CD4-positive, CD25-positive, alpha-beta regulatory T cell (primary cell): ENCODE results near the gene EPS15. TPM values are rescaled to one million over a fixed set of nuclear protein-coding genes. Genes with fewer than 3 reads are reported as not detected.

Experiments
- ATAC-seq, 2 donors: fragments of 150-1000 bp; cut with Tn5 transposase; one replicate each; pipeline ENCODE4 v1.10.0; 2021; ENCODE audit warnings: low read depth in 2 of 2, moderate number of reproducible peaks in 2 of 2, moderate library complexity in 1 of 2
- DNase-seq, 3 donors: peaks; one replicate each; pipeline versions ENCODE4 v3.0.0 to v3.0.0-alpha.2; 2012 to 2022; ENCODE audit warnings: mixed read lengths in 1 of 3
- H3K27ac ChIP-seq: one replicate; pipeline ENCODE4 v1.7.0; 2013; ENCODE audit warnings: mild to moderate bottlenecking, low read length; ENCODE audit not compliant: insufficient read depth, poor library complexity, severe bottlenecking
- H3K27me3 ChIP-seq: one replicate; pipeline ENCODE4 v1.7.0; 2013; ENCODE audit warnings: low read length; ENCODE audit not compliant: control insufficient read depth, insufficient read depth
- H3K36me3 ChIP-seq: one replicate; pipeline ENCODE4 v1.7.0; 2013; ENCODE audit warnings: mild to moderate bottlenecking, low read length, moderate library complexity; ENCODE audit not compliant: control insufficient read depth, insufficient read depth
- H3K4me1 ChIP-seq: 2 replicates; pipeline ENCODE4 v1.7.0; 2013; ENCODE audit warnings: mild to moderate bottlenecking, low read length; ENCODE audit not compliant: insufficient read depth, control insufficient read depth, poor library complexity, severe bottlenecking
- H3K4me3 ChIP-seq: one replicate; pipeline ENCODE4 v1.7.0; 2013; ENCODE audit warnings: low read depth, mild to moderate bottlenecking, low read length, moderate library complexity
- H3K9me3 ChIP-seq, 2 experiments: 1 replicate in 1 of 2; 2 replicates in 1 of 2; pipeline ENCODE4 v1.7.0; 2013; ENCODE audit warnings: low read length in 2 of 2, mild to moderate bottlenecking in 1 of 2, moderate library complexity in 1 of 2; ENCODE audit not compliant: control insufficient read depth in 2 of 2
- H3K27ac Mint-ChIP-seq, 3 donors: one replicate each; pipeline ENCODE4 v1.8.0; 2020 to 2022; ENCODE audit warnings: mild to moderate bottlenecking in 3 of 3, mixed read lengths in 3 of 3, moderate library complexity in 2 of 3
- H3K27me3 Mint-ChIP-seq: one replicate; pipeline ENCODE4 v1.8.0; 2022; ENCODE audit warnings: mild to moderate bottlenecking, mixed read lengths
- H3K36me3 Mint-ChIP-seq: one replicate; pipeline ENCODE4 v1.8.0; 2020; ENCODE audit warnings: mixed read lengths
- H3K4me1 Mint-ChIP-seq, 4 donors: one replicate each; pipeline ENCODE4 v1.8.0; 2020 to 2022; ENCODE audit warnings: mixed read lengths in 4 of 4, mild to moderate bottlenecking in 1 of 4
- H3K4me3 Mint-ChIP-seq, 4 donors: one replicate each; pipeline ENCODE4 v1.8.0; 2020 to 2022; ENCODE audit warnings: mild to moderate bottlenecking in 4 of 4, mixed read lengths in 4 of 4, moderate library complexity in 3 of 4
- H3K9me3 Mint-ChIP-seq, 7 donors: one replicate each; pipeline ENCODE4 v1.8.0; 2020 to 2022; ENCODE audit warnings: mixed read lengths in 7 of 7, mild to moderate bottlenecking in 3 of 7, moderate library complexity in 2 of 7
- polyA plus RNA-seq, 4 donors: library from polyadenylated mRNA; unstranded; fragments of 300-500 nt; fragmentation: Illumina TruSeq; gene quantifications; one replicate each; pipeline ENCODE4 v1.2.3, GENCODE V29; 2021
- total RNA-seq: library from RNA; stranded (reverse); gene quantifications from one replicate; pipeline ENCODE4 v1.2.3, GENCODE V29; 2022

Gene EPS15
- total and polyA plus RNA-seq, 5 donors from 2014 or later = 58.5 to 135 (median 83.5) TPM

DNA sequence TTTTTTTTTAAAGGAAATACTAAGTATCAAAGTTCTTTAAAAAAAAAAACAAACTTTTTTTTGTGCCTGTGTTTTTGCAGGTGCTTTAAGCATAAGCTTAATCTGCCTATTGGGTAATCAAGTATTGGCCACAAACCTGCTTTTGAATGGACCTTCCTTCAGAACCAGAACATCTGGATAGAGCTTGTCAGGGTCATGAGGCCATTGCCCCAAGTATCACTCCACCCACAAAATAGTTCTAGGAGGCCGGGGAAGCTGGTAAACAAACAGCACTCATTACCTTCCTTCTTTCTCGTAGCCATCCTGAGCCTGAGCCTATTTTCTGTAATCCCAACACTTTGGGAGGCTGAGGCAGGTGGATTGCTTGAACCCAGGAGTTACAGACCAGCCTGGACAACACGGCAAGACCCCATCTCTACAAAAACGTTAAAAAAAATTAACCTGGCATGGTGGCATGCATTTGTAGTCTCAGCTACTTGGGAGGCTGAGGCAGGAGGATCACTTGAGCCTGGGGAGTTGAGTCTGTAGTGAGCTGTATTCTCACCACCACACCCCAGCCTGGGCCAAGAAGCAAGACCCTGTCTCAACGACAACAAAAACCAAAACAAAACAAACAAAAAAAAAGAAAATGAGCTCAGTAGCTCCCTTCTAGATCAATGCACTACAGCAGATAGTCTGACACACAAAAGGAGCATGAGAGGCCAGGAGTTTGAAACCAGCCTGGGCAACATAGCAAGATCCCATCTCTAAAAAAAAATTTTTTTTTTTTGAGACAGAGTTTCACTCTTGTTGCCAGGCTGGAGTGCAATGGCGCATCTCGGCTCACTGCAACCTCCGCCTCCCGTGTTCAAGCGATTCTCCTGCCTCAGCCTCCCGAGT is 34.1 kb upstream of the EPS15 start:
- Histone ChIP-seq H3K27me3 (no peaks in the 10 kb centered on the region), H3K4me1 (peaks cover 7% of the 10 kb centered on the region), H3K4me3 (no peak overlapping the region), H3K36me3 (no peaks in the 10 kb centered on the region), H3K9me3 (no peaks in the 10 kb centered on the region), H3K27ac (no peak overlapping the region)
- Mint-ChIP-seq H3K27ac (no peak overlapping the region), H3K36me3 (no peaks in the 10 kb centered on the region), H3K4me1 (peaks cover 5 to 26% (median 10%) of the 10 kb centered on the region in 4 donors), H3K27me3 (no peaks in the 10 kb centered on the region), H3K4me3 (no peak overlapping the region), H3K9me3 (no peaks in the 10 kb centered on the region)
- ATAC-seq (no peak), DNase-seq (no peak)

DNA sequence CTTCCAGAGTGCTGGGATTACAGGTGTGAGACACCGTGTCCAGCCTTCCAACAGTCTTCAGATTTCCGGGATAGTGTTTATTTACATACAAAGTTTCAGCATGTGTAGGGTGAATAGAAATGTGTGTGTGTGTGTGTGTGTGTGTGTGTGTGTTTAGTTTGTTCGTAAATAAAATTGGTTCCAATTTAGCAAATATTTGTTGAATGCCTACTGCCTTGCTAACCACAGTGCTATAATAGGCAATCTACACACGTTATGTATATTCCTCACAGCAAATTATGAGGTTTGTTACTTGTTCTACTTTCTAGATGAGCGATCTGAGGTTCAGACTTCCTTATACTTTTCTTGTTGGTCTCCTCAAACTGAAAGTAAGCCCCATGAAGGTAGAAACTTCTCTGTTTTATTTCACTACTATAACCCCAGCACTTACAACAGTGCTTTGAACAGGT is 32.8 kb upstream of the EPS15 start:
- Histone ChIP-seq H3K27ac (no peak overlapping the region), H3K27me3 (no peaks in the 10 kb centered on the region), H3K9me3 (no peaks in the 10 kb centered on the region), H3K36me3 (no peaks in the 10 kb centered on the region), H3K4me3 (no peak overlapping the region), H3K4me1 (peaks cover 7% of the 10 kb centered on the region)
- ATAC-seq (no peak), DNase-seq (no peak)
- Mint-ChIP-seq H3K27ac (no peak overlapping the region), H3K36me3 (no peaks in the 10 kb centered on the region), H3K4me3 (no peak overlapping the region), H3K4me1 (peaks cover 5 to 20% (median 10%) of the 10 kb centered on the region in 4 donors), H3K27me3 (no peaks in the 10 kb centered on the region), H3K9me3 (no peaks in the 10 kb centered on the region)

DNA sequence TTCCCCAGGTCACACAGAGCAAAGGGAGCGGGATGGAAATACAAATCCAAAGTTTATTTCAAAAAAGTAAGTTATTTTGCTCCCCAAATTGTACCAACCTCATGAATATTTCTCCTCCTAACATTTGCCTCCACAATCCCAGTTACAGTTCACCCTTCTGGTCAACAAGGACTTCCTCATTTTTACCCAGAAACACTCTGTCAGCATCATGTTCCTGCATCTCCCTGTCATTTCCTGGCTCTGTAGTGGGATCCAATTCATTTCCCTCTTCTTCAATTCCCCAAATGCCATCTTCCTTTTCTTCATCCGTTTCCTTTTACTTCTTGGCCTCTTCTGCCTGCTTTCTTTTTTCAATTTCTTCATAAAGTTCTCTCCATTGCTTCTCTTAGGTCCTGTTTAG is 32.0 kb upstream of the EPS15 start:
- peaks cover 7% of the 10 kb centered on the region for H3K4me1 ChIP-seq
- DNase-seq = no peak
- no peaks in the 10 kb centered on the region for H3K36me3 ChIP-seq
- no peaks in the 10 kb centered on the region for H3K27me3 ChIP-seq
- Mint-ChIP-seq H3K27me3 (no peaks in the 10 kb centered on the region), H3K36me3 (no peaks in the 10 kb centered on the region), H3K4me1 (peaks cover 5 to 20% (median 10%) of the 10 kb centered on the region in 4 donors), H3K27ac (no peak overlapping the region), H3K9me3 (no peaks in the 10 kb centered on the region), H3K4me3 (no peak overlapping the region)
- no peaks in the 10 kb centered on the region for H3K9me3 ChIP-seq
- ATAC-seq = no peak
- no peak overlapping the region for H3K4me3 ChIP-seq
- H3K27ac ChIP-seq = no peak overlapping the region

DNA sequence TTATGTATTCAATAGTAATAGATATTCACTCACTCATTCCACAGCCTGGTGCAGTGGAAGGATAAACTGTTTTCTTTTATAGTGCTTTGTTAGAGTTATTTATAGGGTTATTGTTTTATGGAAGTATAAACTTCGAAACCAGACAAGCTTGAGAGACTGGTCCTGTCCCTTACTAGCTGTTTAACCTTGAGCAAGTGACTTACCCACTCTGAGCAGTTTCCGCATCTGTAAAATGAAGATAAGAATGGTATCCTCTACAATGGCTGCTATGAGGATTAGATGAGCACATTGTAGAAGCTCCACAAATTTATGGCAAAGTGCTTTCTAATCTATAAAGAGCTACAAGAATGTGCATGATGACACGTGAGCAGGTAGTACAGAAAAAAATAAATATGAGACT is 30.8 kb upstream of the EPS15 start:
- no peak for ATAC-seq
- Mint-ChIP-seq H3K9me3 (no peaks in the 10 kb centered on the region), H3K4me3 (no peak overlapping the region), H3K27me3 (no peaks in the 10 kb centered on the region), H3K36me3 (no peaks in the 10 kb centered on the region), H3K4me1 (peaks cover 5 to 20% (median 10%) of the 10 kb centered on the region in 4 donors), H3K27ac (no peak overlapping the region)
- DNase-seq = no peak
- Histone ChIP-seq H3K9me3 (no peaks in the 10 kb centered on the region), H3K4me1 (peaks cover 7% of the 10 kb centered on the region), H3K36me3 (no peaks in the 10 kb centered on the region), H3K27me3 (no peaks in the 10 kb centered on the region), H3K4me3 (no peak overlapping the region), H3K27ac (no peak overlapping the region)

DNA sequence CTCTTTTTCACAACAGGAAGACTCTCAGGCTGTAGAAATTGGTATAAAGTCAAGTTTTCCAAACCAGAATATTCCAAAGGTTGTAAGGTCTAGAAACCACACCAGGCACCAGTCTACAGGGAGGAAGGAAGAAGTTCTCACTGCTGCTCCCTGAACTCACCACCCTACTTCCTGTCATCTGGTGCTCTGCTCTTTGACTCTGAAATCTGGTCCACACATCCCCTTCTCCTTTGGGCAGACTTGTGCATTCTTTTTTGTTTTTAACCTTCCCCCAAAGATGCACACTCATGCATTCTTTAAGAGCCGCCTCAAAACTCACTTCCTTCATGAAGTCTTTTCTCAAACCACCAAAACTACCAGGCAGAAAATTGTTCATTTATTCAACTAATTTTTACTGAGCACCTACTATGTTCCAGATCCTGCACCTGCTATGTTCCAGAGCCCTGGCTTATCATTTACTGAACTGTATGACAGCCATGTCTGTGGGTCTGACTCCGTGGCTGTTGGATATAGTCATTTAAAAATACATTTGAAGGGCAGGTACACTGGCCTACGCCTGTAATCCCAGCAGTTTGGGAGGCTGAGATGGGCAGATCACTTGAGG is 30.1 kb upstream of the EPS15 start:
- Mint-ChIP-seq H3K27me3 (no peaks in the 10 kb centered on the region), H3K36me3 (no peaks in the 10 kb centered on the region), H3K4me3 (no peak overlapping the region), H3K27ac (peak overlapping the region in 1 of 3 donors; percentile 29), H3K4me1 (peaks cover 5 to 20% (median 10%) of the 10 kb centered on the region in 4 donors), H3K9me3 (no peaks in the 10 kb centered on the region)
- Histone ChIP-seq H3K27me3 (no peaks in the 10 kb centered on the region), H3K4me1 (peaks cover 7% of the 10 kb centered on the region), H3K4me3 (peak overlapping the region; percentile 19), H3K27ac (no peak overlapping the region), H3K9me3 (no peaks in the 10 kb centered on the region), H3K36me3 (no peaks in the 10 kb centered on the region)
- peak in 1 of 3 donors; percentile 46 for DNase-seq
- no peak for ATAC-seq

GRCh38 chr1:51543858-51544257 is 24.8 kb upstream of the EPS15 start:
- no peaks in the 10 kb centered on the region for H3K9me3 Mint-ChIP-seq
- Histone ChIP-seq H3K27ac (no peak overlapping the region), H3K4me3 (no peak overlapping the region), H3K4me1 (peaks cover 1% of the 10 kb centered on the region), H3K27me3 (no peaks in the 10 kb centered on the region), H3K36me3 (no peaks in the 10 kb centered on the region), H3K9me3 (no peaks in the 10 kb centered on the region)
- H3K27ac Mint-ChIP-seq = no peak overlapping the region
- no peaks in the 10 kb centered on the region for H3K36me3 Mint-ChIP-seq
- DNase-seq = no peak
- H3K27me3 Mint-ChIP-seq = no peaks in the 10 kb centered on the region
- ATAC-seq = no peak
- H3K4me3 Mint-ChIP-seq = no peak overlapping the region
- H3K4me1 Mint-ChIP-seq = peaks cover 2 to 8% (median 7%) of the 10 kb centered on the region in 4 donors

- H3K9me3 ChIP-seq = no peaks in the 10 kb centered on the region
- H3K27ac ChIP-seq = no peak overlapping the region
- H3K4me3 ChIP-seq = no peak overlapping the region
- no peak overlapping the region for H3K27ac Mint-ChIP-seq
- H3K4me1 Mint-ChIP-seq = peaks cover 0 to 5% (median 4%) of the 10 kb centered on the region in 4 donors
- ATAC-seq (no peak), DNase-seq (no peak)
- H3K27me3 Mint-ChIP-seq = no peaks in the 10 kb centered on the region
- H3K4me1 ChIP-seq = no peaks in the 10 kb centered on the region
- no peaks in the 10 kb centered on the region for H3K36me3 Mint-ChIP-seq
- no peak overlapping the region for H3K4me3 Mint-ChIP-seq
- no peaks in the 10 kb centered on the region for H3K27me3 ChIP-seq
- no peaks in the 10 kb centered on the region for H3K36me3 ChIP-seq
- no peaks in the 10 kb centered on the region for H3K9me3 Mint-ChIP-seq
Measured at GRCh38 chr1:51542158-51542953, 23.3 kb upstream of the EPS15 start.
